OCI-LY7 (cell line): ENCODE data around the gene DGKH. TPM values are rescaled to one million over a fixed set of nuclear protein-coding genes. Genes with fewer than 3 reads are reported as not detected.

Experiments
- BruUV-seq: library from RNA; stranded (reverse); fragments of 400-500 nt; replicated peaks from 2 replicates; lab custom pipeline; 2021; lab: Mats Ljungman, UMichigan
- CTCF ChIA-PET: fragments of 300-600 bp; sonication (Branson Sonifier 250); formaldehyde crosslinking; loops from one replicate; lab custom pipeline; 2022; ENCODE audit warnings: antibody characterized with exemption; ENCODE audit not compliant: unreplicated experiment; lab: Charles Lee
- POLR2A ChIA-PET: fragments of 300-600 bp; sonication (Branson Sonifier 250); formaldehyde crosslinking; loops from one replicate; lab custom pipeline; 2022; ENCODE audit warnings: antibody characterized with exemption; lab: Charles Lee
- DNase-seq: peaks from one replicate; pipeline ENCODE4 v3.0.0-alpha.2; 2015; ENCODE audit warnings: low spot score
- H2AFZ ChIP-seq: fragments of 200-600 bp; sonication (generic), shearing (Covaris generic); 2 replicates; pipeline ENCODE4 v1.6.1; 2014; ENCODE audit warnings: mild to moderate bottlenecking, antibody characterized with exemption, low read length, moderate library complexity
- H3K27ac ChIP-seq: fragments of 200-600 bp; sonication (generic); 2 replicates; pipeline ENCODE4 v1.5.1; 2014; ENCODE audit warnings: mixed run types, low read depth, mild to moderate bottlenecking, moderate library complexity, low read length, inconsistent platforms; ENCODE audit not compliant: poor library complexity, severe bottlenecking
- H3K36me3 ChIP-seq: fragments of 200-600 bp; sonication (generic); 2 replicates; pipeline ENCODE4 v1.6.1; 2014; ENCODE audit warnings: mild to moderate bottlenecking, antibody characterized with exemption, low read length, moderate library complexity, mixed read lengths; ENCODE audit not compliant: insufficient read depth
- H3K4me1 ChIP-seq: fragments of 200-600 bp; sonication (generic); 2 replicates; pipeline ENCODE4 v1.5.1; 2014; ENCODE audit warnings: mild to moderate bottlenecking, low read length; ENCODE audit not compliant: insufficient read depth, poor library complexity, severe bottlenecking
- H3K4me2 ChIP-seq: fragments of 200-600 bp; sonication (generic); 2 replicates; pipeline ENCODE4 v1.6.1; 2014; ENCODE audit warnings: mild to moderate bottlenecking, low read length
- H3K4me3 ChIP-seq: fragments of 200-600 bp; sonication (generic); 2 replicates; pipeline ENCODE4 v1.5.1; 2014; ENCODE audit warnings: mild to moderate bottlenecking, low read depth, low read length; ENCODE audit not compliant: poor library complexity, severe bottlenecking
- H3K79me2 ChIP-seq: fragments of 200-600 bp; sonication (generic); 2 replicates; pipeline ENCODE4 v1.6.1; 2016; ENCODE audit warnings: low read depth, mild to moderate bottlenecking, low read length, moderate library complexity, mixed read lengths; ENCODE audit not compliant: insufficient read depth
- H3K9me2 ChIP-seq: fragments of 200-600 bp; sonication (generic); 2 replicates; pipeline ENCODE4 v1.6.1; 2016; ENCODE audit warnings: mild to moderate bottlenecking, low read length, mixed read lengths; ENCODE audit not compliant: insufficient read depth
- H3K9me3 ChIP-seq: fragments of 200-600 bp; sonication (generic); 2 replicates; pipeline ENCODE4 v1.6.1; 2014; ENCODE audit warnings: mild to moderate bottlenecking, mixed run types, low read length, mixed read lengths
- H4K20me1 ChIP-seq: fragments of 200-600 bp; sonication (generic); 2 replicates; pipeline ENCODE4 v1.6.1; 2014; ENCODE audit warnings: mild to moderate bottlenecking, antibody characterized with exemption, low read length, moderate library complexity, mixed read lengths; ENCODE audit not compliant: insufficient read depth
- CTCF ChIP-seq: fragments of 200-600 bp; sonication (generic); conservative IDR thresholded peaks from 2 replicates; pipeline ENCODE4 v1.5.1; 2014; ENCODE audit warnings: mild to moderate bottlenecking, antibody characterized with exemption, low read length, moderate library complexity, mixed read lengths
- EZH2phosphoT487 ChIP-seq: fragments of 200-600 bp; sonication (generic); IDR thresholded peaks from 2 replicates; pipeline ENCODE4 v1.6.1; 2018; ENCODE audit warnings: low read depth, borderline replicate concordance, mild to moderate bottlenecking, mixed run types, antibody characterized with exemption, low read length, moderate library complexity, mixed read lengths
- intact Hi-C: fragments of 100-400 bp; cut with micrococcal nuclease; formaldehyde crosslinking; loops from one replicate; pipeline ENCODE4 v1.10.0; 2022; ENCODE audit not compliant: unreplicated experiment
- total RNA-seq, 2 experiments: library from RNA; depleted of rRNA in 1 of 2; stranded (reverse); fragments of >200 nt in 1 of 2; shearing (Covaris generic) in 1 of 2; gene quantifications; 2 replicates each; pipeline ENCODE4 v1.2.3, GENCODE V29; 2014 to 2022

DGKH gene
- total RNA-seq, 2 experiments from 2014 or later, result 6.2 to 16.1 TPM

- H3K27ac ChIP-seq, result no peak overlapping the region
- no peak overlapping the region for H3K4me3 ChIP-seq
- BruUV-seq, result no TSS peak
- no peak for DNase-seq
- TF ChIP-seq CTCF (no peak), EZH2phosphoT487 (no peak)
- no peaks in the 10 kb centered on the region for H4K20me1 ChIP-seq
- no peaks in the 10 kb centered on the region for H3K4me1 ChIP-seq
- POLR2A ChIA-PET, result no interaction called here
- no peaks in the 10 kb centered on the region for H3K9me3 ChIP-seq
- H2AFZ ChIP-seq, result no peak overlapping the region
- intact Hi-C loops, result no loop called here
- no peaks in the 10 kb centered on the region for H3K36me3 ChIP-seq
- no peaks in the 10 kb centered on the region for H3K9me2 ChIP-seq
- H3K4me2 ChIP-seq, result no peak overlapping the region
- no peaks in the 10 kb centered on the region for H3K79me2 ChIP-seq
- CTCF ChIA-PET, result no interaction called here
These were observed 100.7 kb downstream of the DGKH start for GRCh38 chr13:42149136-42149535.

GRCh38 chr13:42151781-42152180 is 103.3 kb downstream of the DGKH start:
- Histone ChIP-seq H3K9me2 (no peaks in the 10 kb centered on the region), H3K4me3 (no peak overlapping the region), H3K27ac (no peak overlapping the region), H3K79me2 (no peaks in the 10 kb centered on the region), H3K36me3 (no peaks in the 10 kb centered on the region), H3K4me2 (no peak overlapping the region), H3K9me3 (no peaks in the 10 kb centered on the region), H3K4me1 (no peaks in the 10 kb centered on the region), H4K20me1 (no peaks in the 10 kb centered on the region), H2AFZ (no peak overlapping the region)
- no peak for DNase-seq
- intact Hi-C loops, result no loop called here
- no TSS peak for BruUV-seq
- TF ChIP-seq EZH2phosphoT487 (no peak), CTCF (no peak)
- POLR2A ChIA-PET, result no interaction called here
- CTCF ChIA-PET, result no interaction called here

GRCh38 chr13:42152495-42152894 is 104.0 kb downstream of the DGKH start:
- no peaks in the 10 kb centered on the region for H3K9me2 ChIP-seq
- CTCF ChIA-PET, result no interaction called here
- no peaks in the 10 kb centered on the region for H3K79me2 ChIP-seq
- intact Hi-C loops, result no loop called here
- BruUV-seq, result no TSS peak
- POLR2A ChIA-PET, result no interaction called here
- no peaks in the 10 kb centered on the region for H3K4me1 ChIP-seq
- H3K4me2 ChIP-seq, result no peak overlapping the region
- H3K9me3 ChIP-seq, result no peaks in the 10 kb centered on the region
- no peaks in the 10 kb centered on the region for H3K36me3 ChIP-seq
- H3K4me3 ChIP-seq, result no peak overlapping the region
- no peak for DNase-seq
- H2AFZ ChIP-seq, result no peak overlapping the region
- H3K27ac ChIP-seq, result no peak overlapping the region
- no peaks in the 10 kb centered on the region for H4K20me1 ChIP-seq
- TF ChIP-seq CTCF (no peak), EZH2phosphoT487 (no peak)
